Endothelial cell of umbilical vein (primary cell): Measurements from ENCODE around the gene ABHD11. TPM values are rescaled to one million over a fixed set of nuclear protein-coding genes. Genes with fewer than 3 reads are reported as not detected.
A peak's percentile ranks its signal among the peaks of the same experiment; 100 is the strongest.

Source experiments
- BruUV-seq: library from RNA; stranded (reverse); fragments of 400-500 nt; replicated peaks from 2 replicates; lab custom pipeline; 2021; lab: Mats Ljungman, UMichigan
- CTCF ChIA-PET: fragments of 300-600, 350-600 bp; sonication (Branson Sonifier 250); formaldehyde crosslinking; loops from one replicate; lab custom pipeline; 2021; ENCODE audit warnings: antibody characterized with exemption, inconsistent platforms; lab: Charles Lee
- POLR2A ChIA-PET: fragments of 300-600, 350-600 bp; sonication (Branson Sonifier 250); formaldehyde crosslinking; loops from one replicate; lab custom pipeline; 2021; ENCODE audit warnings: antibody characterized with exemption, inconsistent platforms; lab: Charles Lee
- DNase-seq: peaks from one replicate; pipeline ENCODE4 v3.0.0-alpha.2; 2011; ENCODE audit warnings: low read depth, low spot score
- FAIRE-seq: peaks from 2 replicates; lab custom pipeline; 2011; peaks lifted over from hg19 to GRCh38; lab: Jason Lieb, UNC
- H2AFZ ChIP-seq: 2 replicates; pipeline ENCODE4 v1.6.0; 2012; ENCODE audit warnings: low read depth, low read length, control low read depth, inconsistent platforms
- H3K27ac ChIP-seq: 2 replicates; pipeline ENCODE4 v1.5.1; 2011; ENCODE audit warnings: low read depth, mild to moderate bottlenecking, control low read depth, low read length, moderate library complexity; ENCODE audit not compliant: insufficient read depth
- H3K27me3 ChIP-seq, 2 experiments: 2 replicates each; pipeline versions ENCODE4 v1.6.0 to v1.6.1; 2011; ENCODE audit warnings: low read length in 2 of 2, mixed read lengths in 1 of 2; ENCODE audit not compliant: control insufficient read depth in 2 of 2, insufficient read depth in 2 of 2
- H3K36me3 ChIP-seq, 2 experiments: 2 replicates in 1 of 2; 3 replicates in 1 of 2; pipeline ENCODE4 v1.5.1; 2011; ENCODE audit warnings: low read length in 2 of 2, mild to moderate bottlenecking in 1 of 2, moderate library complexity in 1 of 2; ENCODE audit not compliant: control insufficient read depth in 2 of 2, insufficient read depth in 2 of 2; ENCODE audit errors: extremely low read depth in 1 of 2
- H3K4me1 ChIP-seq: 3 replicates; pipeline ENCODE4 v1.5.1; 2011; ENCODE audit warnings: mild to moderate bottlenecking, low read length; ENCODE audit not compliant: control insufficient read depth, insufficient read depth; ENCODE audit errors: extremely low read depth
- H3K4me2 ChIP-seq: 2 replicates; pipeline ENCODE4 v1.6.1; 2011; ENCODE audit warnings: low read length, control low read depth, mixed read lengths; ENCODE audit not compliant: insufficient read depth
- H3K4me3 ChIP-seq, 3 experiments: fragments of 200-600 bp in 1 of 3; sonication (generic), shearing (Covaris generic) in 1 of 3; replicated peaks in 1 of 3; 2 replicates each; pipeline ENCODE4 v1.5.1; 2011 to 2016; ENCODE audit warnings: control low read depth in 3 of 3, low read length in 3 of 3, mild to moderate bottlenecking in 2 of 3, inconsistent platforms in 1 of 3, low read depth in 1 of 3, moderate library complexity in 1 of 3; ENCODE audit not compliant: insufficient read depth in 1 of 3
- H3K79me2 ChIP-seq: 2 replicates; pipeline ENCODE4 v1.6.0; 2012; ENCODE audit warnings: low read length, inconsistent platforms; ENCODE audit not compliant: control insufficient read depth, insufficient read depth
- H3K9ac ChIP-seq: replicated peaks from 2 replicates; pipeline ENCODE3; 2011; ENCODE audit warnings: low read length, control low read depth; ENCODE audit not compliant: insufficient read depth; ENCODE audit errors: extremely low read depth
- H3K9me1 ChIP-seq: replicated peaks from 3 replicates; pipeline ENCODE4 v1.6.0; 2011; ENCODE audit warnings: mild to moderate bottlenecking, low read length; ENCODE audit not compliant: control insufficient read depth, insufficient read depth; ENCODE audit errors: extremely low read depth
- H3K9me3 ChIP-seq: replicated peaks from 2 replicates; pipeline ENCODE4 v1.5.1; 2012; ENCODE audit warnings: low read length, inconsistent platforms; ENCODE audit not compliant: control insufficient read depth, insufficient read depth
- H4K20me1 ChIP-seq: replicated peaks from 2 replicates; pipeline ENCODE3; 2011; ENCODE audit warnings: mild to moderate bottlenecking, low read length; ENCODE audit not compliant: control insufficient read depth, insufficient read depth; ENCODE audit errors: extremely low read depth
- FOS ChIP-seq: IDR thresholded peaks from 2 replicates; pipeline ENCODE4 v1.6.1; 2011; ENCODE audit warnings: mild to moderate bottlenecking, low read length, moderate library complexity, borderline replicate concordance; ENCODE audit not compliant: insufficient read depth
- GATA2 ChIP-seq: IDR thresholded peaks from 2 replicates; pipeline ENCODE4 v1.7.0; 2011; ENCODE audit warnings: low read depth, mild to moderate bottlenecking, moderate library complexity, mixed read lengths, low read length; ENCODE audit not compliant: insufficient read length, insufficient read depth
- MYC ChIP-seq: IDR thresholded peaks from one replicate; pipeline ENCODE4 v1.6.1; 2011; ENCODE audit warnings: mild to moderate bottlenecking, low read depth, low read length
- POLR2A ChIP-seq: IDR thresholded peaks from 2 replicates; pipeline ENCODE4 v1.6.1; 2012; ENCODE audit warnings: low read depth, mild to moderate bottlenecking, control low read depth, low read length
- POLR2AphosphoS5 ChIP-seq: IDR thresholded peaks from 2 replicates; pipeline ENCODE4 v1.6.1; 2012; ENCODE audit warnings: low read depth, mild to moderate bottlenecking, control low read depth, low read length, moderate library complexity; ENCODE audit not compliant: insufficient read depth
- dilution Hi-C: fragments of 300-500 bp; cut with MboI; formaldehyde crosslinking; loops from one replicate; pipeline ENCODE4 v1.15.0; 2019; ENCODE audit warnings: low sequenced_read_pairs; ENCODE audit not compliant: extremely low pct_ligation_motif_present
- intact Hi-C: fragments of 100-400 bp; cut with micrococcal nuclease; formaldehyde crosslinking; loops from one replicate; pipeline ENCODE4 v1.10.0; 2022
- polyA plus RNA-seq, 4 experiments: library from polyadenylated mRNA; depleted of rRNA in 3 of 4; stranded (reverse) in 3 of 4; unstranded in 1 of 4; fragments of >200 nt; gene quantifications; 2 replicates each; pipeline versions ENCODE4 v1.2.1 to v1.2.3, GENCODE V29; 2011 to 2012; ENCODE audit warnings: missing spikeins in 1 of 4
- total RNA-seq: library from RNA; stranded (reverse); gene quantifications from 2 replicates; pipeline ENCODE4 v1.2.3, GENCODE V29; 2021
- TF ChIP-seq, protein P1 (sequence below), 2 donors: IDR thresholded peaks; 1 replicate in 1 of 2; 2 replicates in 1 of 2; pipeline ENCODE4 v1.5.1; 2011; ENCODE audit warnings: low read length in 2 of 2, mild to moderate bottlenecking in 2 of 2, moderate library complexity in 2 of 2, control low read depth in 1 of 2, inconsistent platforms in 1 of 2, low read depth in 1 of 2; ENCODE audit not compliant: insufficient read depth in 1 of 2; ENCODE audit errors: extremely low read depth in 1 of 2

Gene ABHD11
- total and polyA plus RNA-seq, 2 donors (not counting 3 experiments of a cell fraction or from before 2014, with no cell fraction given), result 13.3 to 18.4 TPM

DNA sequence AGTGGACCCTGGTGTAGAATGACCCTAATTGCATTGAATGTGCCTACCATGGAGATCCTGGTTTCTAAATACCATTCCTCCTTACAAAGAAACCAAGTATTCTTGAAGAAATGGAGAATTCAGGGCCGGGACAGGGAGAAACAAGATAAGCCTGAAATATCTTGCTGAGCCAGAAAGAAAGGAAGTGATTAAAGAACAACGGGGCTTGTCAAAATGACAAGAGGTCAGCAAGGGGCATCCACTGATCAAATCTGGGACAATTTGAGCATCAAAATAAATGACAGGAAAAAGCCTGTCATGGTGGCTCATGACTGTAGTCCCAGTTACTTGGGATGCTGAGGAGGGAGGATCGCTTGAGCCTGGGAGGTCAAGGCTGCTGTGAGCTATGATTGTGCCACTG is 8.1 kb downstream of the ABHD11 start:
- dilution Hi-C loops, result no loop called here
- ChIA-PET POLR2A (no interaction called here), CTCF (interaction anchor here (3.8 kb wide), 1 partner anchor 124 kb away, joined by 34 read pairs; no protein-coding TSS in a partner anchor)
- Histone ChIP-seq H3K9me3 (no peaks in the 10 kb centered on the region), H2AFZ (no peak overlapping the region), H3K4me3 (no peak overlapping the region), H3K79me2 (no peaks in the 10 kb centered on the region), H4K20me1 (no peaks in the 10 kb centered on the region), H3K9ac (no peak overlapping the region), H3K9me1 (no peaks in the 10 kb centered on the region), H3K36me3 (no peaks in the 10 kb centered on the region), H3K4me2 (peak overlapping the region; percentile 14), H3K27me3 (no peaks in the 10 kb centered on the region), H3K4me1 (peaks cover 7% of the 10 kb centered on the region), H3K27ac (no peak overlapping the region)
- intact Hi-C loops, result loop anchor here (5.0 kb wide), 1 partner anchor 278 kb away; no protein-coding TSS in a partner anchor
- TF ChIP-seq GATA2 (peak; percentile 65), MYC (no peak)
- no TSS peak for BruUV-seq
- DNase-seq (no peak), FAIRE-seq (no peak)

DNA sequence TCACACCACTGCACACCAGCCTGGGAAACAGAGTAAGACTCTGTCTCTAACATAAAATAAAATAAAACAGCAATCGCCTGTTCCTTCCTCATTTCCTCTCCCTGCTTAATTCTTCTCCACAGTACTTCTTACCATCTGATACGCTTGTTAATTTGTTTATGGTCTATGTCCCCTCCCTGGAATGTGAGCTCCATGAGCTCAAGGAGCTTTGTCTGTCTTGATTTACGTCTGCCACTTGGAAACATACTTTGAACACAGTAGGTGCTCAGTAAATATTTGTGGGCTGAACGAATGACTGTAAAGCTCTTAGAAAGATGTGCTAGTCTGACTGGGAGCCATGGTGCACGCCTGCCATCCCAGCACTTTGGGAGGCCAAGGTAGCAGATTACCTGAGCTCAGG is 10.1 kb downstream of the ABHD11 start:
- H3K9me3 ChIP-seq, result no peaks in the 10 kb centered on the region
- no peak overlapping the region for H2AFZ ChIP-seq
- ChIA-PET CTCF (interaction anchor here (0.8 to 3.8 kb wide), 5 partner anchors 10 to 122 kb away, joined by 3 to 34 read pairs (median 4); partner anchors contain the start of genes ABHD11 and VPS37D), POLR2A (no interaction called here)
- H3K27ac ChIP-seq, result no peak overlapping the region
- intact Hi-C loops, result no loop called here
- H3K4me2 ChIP-seq, result no peak overlapping the region
- dilution Hi-C loops, result no loop called here
- peaks cover 5% of the 10 kb centered on the region for H3K4me1 ChIP-seq
- no peak overlapping the region for H3K9ac ChIP-seq
- no peak overlapping the region for H3K4me3 ChIP-seq
- FAIRE-seq (no peak), DNase-seq (no peak)
- TF ChIP-seq FOS, result no peak
- TF ChIP-seq, protein P1, sequence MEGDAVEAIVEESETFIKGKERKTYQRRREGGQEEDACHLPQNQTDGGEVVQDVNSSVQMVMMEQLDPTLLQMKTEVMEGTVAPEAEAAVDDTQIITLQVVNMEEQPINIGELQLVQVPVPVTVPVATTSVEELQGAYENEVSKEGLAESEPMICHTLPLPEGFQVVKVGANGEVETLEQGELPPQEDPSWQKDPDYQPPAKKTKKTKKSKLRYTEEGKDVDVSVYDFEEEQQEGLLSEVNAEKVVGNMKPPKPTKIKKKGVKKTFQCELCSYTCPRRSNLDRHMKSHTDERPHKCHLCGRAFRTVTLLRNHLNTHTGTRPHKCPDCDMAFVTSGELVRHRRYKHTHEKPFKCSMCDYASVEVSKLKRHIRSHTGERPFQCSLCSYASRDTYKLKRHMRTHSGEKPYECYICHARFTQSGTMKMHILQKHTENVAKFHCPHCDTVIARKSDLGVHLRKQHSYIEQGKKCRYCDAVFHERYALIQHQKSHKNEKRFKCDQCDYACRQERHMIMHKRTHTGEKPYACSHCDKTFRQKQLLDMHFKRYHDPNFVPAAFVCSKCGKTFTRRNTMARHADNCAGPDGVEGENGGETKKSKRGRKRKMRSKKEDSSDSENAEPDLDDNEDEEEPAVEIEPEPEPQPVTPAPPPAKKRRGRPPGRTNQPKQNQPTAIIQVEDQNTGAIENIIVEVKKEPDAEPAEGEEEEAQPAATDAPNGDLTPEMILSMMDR (IDR thresholded peaks at IDR 0.05; ENCODE audit: extremely low read depth in 1 of 2, insufficient read depth in 1 of 2, low read depth in 1 of 2, low read length in 2 of 2), result no peak
- no peak for TF ChIP-seq POLR2AphosphoS5
- TF ChIP-seq POLR2A, result no peak
- no TSS peak for BruUV-seq
- H3K36me3 ChIP-seq, result no peaks in the 10 kb centered on the region
- H3K27me3 ChIP-seq, result no peaks in the 10 kb centered on the region
- H3K79me2 ChIP-seq, result no peaks in the 10 kb centered on the region
- H4K20me1 ChIP-seq, result no peaks in the 10 kb centered on the region
- H3K9me1 ChIP-seq, result no peaks in the 10 kb centered on the region
